HCT116 (cell line): ENCODE measurements around the gene GAREM2. TPM values are rescaled to one million over a fixed set of nuclear protein-coding genes. Genes with fewer than 3 reads are reported as not detected.

Experiments
- ATAC-seq: fragments of 200-7000 bp; cut with Tn5 transposase; 2 replicates; pipeline ENCODE4 v1.9.1; 2020; ENCODE audit warnings: mild to moderate bottlenecking, moderate library complexity
- BruUV-seq: library from RNA; stranded (reverse); fragments of 400-500 nt; replicated peaks from 2 replicates; lab custom pipeline; 2021; lab: Mats Ljungman, UMichigan
- CTCF ChIA-PET: fragments of 300-600 bp; sonication (Branson Sonifier 250); formaldehyde crosslinking; loops from one replicate; lab custom pipeline; 2021; ENCODE audit warnings: antibody characterized with exemption; lab: Charles Lee
- POLR2A ChIA-PET: fragments of 300-600, 350-600 bp; sonication (Branson Sonifier 250); formaldehyde crosslinking; loops from one replicate; lab custom pipeline; 2021; ENCODE audit warnings: antibody characterized with exemption; lab: Charles Lee
- RAD21 ChIA-PET, 2 experiments: fragments of 300-600 bp; sonication (Branson Sonifier 250); formaldehyde crosslinking; loops; one replicate each; lab custom pipeline; 2023; ENCODE audit warnings: low total read pairs in 2 of 2; ENCODE audit not compliant: uncharacterized antibody in 2 of 2, unreplicated experiment in 2 of 2, low non-redundant PET in 1 of 2; lab: Charles Lee
- DNase-seq: peaks from one replicate; pipeline ENCODE4 v3.0.0-alpha.2; 2010; ENCODE audit warnings: low read depth, low spot score
- H2AFZ ChIP-seq: fragments of 200-600 bp; shearing (Covaris generic), sonication (generic); 2 replicates; pipeline ENCODE4 v1.6.1; 2017; ENCODE audit warnings: low read depth, mixed run types, mixed read lengths, antibody characterized with exemption, low read length; ENCODE audit not compliant: poor library complexity, severe bottlenecking
- H3K27ac ChIP-seq: 2 replicates; pipeline ENCODE4 v1.5.1; 2012; ENCODE audit warnings: low read depth, low read length
- H3K27me3 ChIP-seq: fragments of 200-600 bp; sonication (generic); 2 replicates; pipeline ENCODE4 v1.6.1; 2016; ENCODE audit warnings: mixed run types, low read length, mixed read lengths; ENCODE audit not compliant: insufficient read depth
- H3K36me3 ChIP-seq, 2 experiments: fragments of 200-500 bp in 1 of 2; fragments of 200-600 bp in 1 of 2; sonication (Bioruptor generic) in 1 of 2; sonication (generic) in 1 of 2; 2 replicates each; pipeline versions ENCODE4 v1.5.1 to v1.6.1; 2014 to 2016; ENCODE audit warnings: low read length in 2 of 2, inconsistent platforms in 1 of 2, mixed read lengths in 1 of 2, mixed run types in 1 of 2; ENCODE audit not compliant: insufficient read depth in 2 of 2, control insufficient read depth in 1 of 2
- H3K4me1 ChIP-seq, 2 experiments: fragments of 200-600 bp in 1 of 2; sonication (generic) in 1 of 2; 2 replicates each; pipeline versions ENCODE4 v1.5.1 to v1.6.1; 2012 to 2017; ENCODE audit warnings: low read length in 2 of 2, inconsistent platforms in 1 of 2, mild to moderate bottlenecking in 1 of 2, mixed read lengths in 1 of 2, mixed run types in 1 of 2, moderate library complexity in 1 of 2; ENCODE audit not compliant: insufficient read depth in 2 of 2, control insufficient read depth in 1 of 2
- H3K4me2 ChIP-seq: fragments of 200-600 bp; sonication (generic); 2 replicates; pipeline ENCODE4 v1.6.1; 2017; ENCODE audit warnings: mixed run types, low read length, mixed read lengths
- H3K4me3 ChIP-seq, 2 experiments: fragments of 200-600 bp in 1 of 2; sonication (generic) in 1 of 2; replicated peaks in 1 of 2; 2 replicates each; pipeline ENCODE4 v1.5.1; 2011 to 2016; ENCODE audit warnings: low read length in 2 of 2, control low read depth in 1 of 2, low read depth in 1 of 2, mild to moderate bottlenecking in 1 of 2, mixed read lengths in 1 of 2, mixed run types in 1 of 2
- H3K79me2 ChIP-seq: fragments of 200-600 bp; sonication (generic); 2 replicates; pipeline ENCODE4 v1.6.1; 2017; ENCODE audit warnings: mild to moderate bottlenecking, mixed run types, low read length, moderate library complexity, mixed read lengths; ENCODE audit not compliant: insufficient read depth
- H3K9ac ChIP-seq: fragments of 200-600 bp; sonication (generic); 2 replicates; pipeline ENCODE4 v1.6.1; 2016; ENCODE audit warnings: low read length, mixed read lengths
- H3K9me2 ChIP-seq: fragments of 200-600 bp; sonication (generic), shearing (Covaris generic); 2 replicates; pipeline ENCODE4 v1.6.1; 2017; ENCODE audit warnings: mixed run types, mild to moderate bottlenecking, moderate library complexity; ENCODE audit not compliant: insufficient read depth
- H3K9me3 ChIP-seq, 2 experiments: fragments of 200-500 bp in 1 of 2; fragments of 200-600 bp in 1 of 2; sonication (Bioruptor generic) in 1 of 2; sonication (generic) in 1 of 2; 2 replicates each; pipeline ENCODE4 v1.6.1; 2014 to 2017; ENCODE audit warnings: low read length in 2 of 2, mixed read lengths in 2 of 2, inconsistent platforms in 1 of 2, low read depth in 1 of 2, mild to moderate bottlenecking in 1 of 2, mixed run types in 1 of 2, moderate library complexity in 1 of 2; ENCODE audit not compliant: control insufficient read depth in 1 of 2, insufficient read depth in 1 of 2
- H4K20me1 ChIP-seq: fragments of 200-600 bp; sonication (generic), shearing (Covaris generic); 2 replicates; pipeline ENCODE4 v1.6.1; 2017; ENCODE audit warnings: mixed run types, mild to moderate bottlenecking, moderate library complexity; ENCODE audit not compliant: insufficient read depth
- CBX3 ChIP-seq: IDR thresholded peaks from 2 replicates; pipeline ENCODE4 v1.6.1; 2012; ENCODE audit warnings: low read depth
- ELF1 ChIP-seq: IDR thresholded peaks from 2 replicates; pipeline ENCODE4 v1.6.1; 2012; ENCODE audit warnings: low read depth, borderline replicate concordance
- EZH2 ChIP-seq: fragments of 200-600 bp; sonication (generic); IDR thresholded peaks from 2 replicates; pipeline ENCODE4 v1.6.1; 2017; ENCODE audit warnings: antibody characterized with exemption, mixed run types
- FOSL1 ChIP-seq: IDR thresholded peaks from 2 replicates; pipeline ENCODE4 v1.6.1; 2012; ENCODE audit warnings: low read depth
- POLR2A ChIP-seq: IDR thresholded peaks from 2 replicates; pipeline ENCODE4 v1.7.0; 2011; ENCODE audit warnings: borderline replicate concordance; ENCODE audit not compliant: insufficient read depth, insufficient read length; ENCODE audit errors: extremely low read depth
- SIN3A ChIP-seq: IDR thresholded peaks from 2 replicates; pipeline ENCODE4 v1.6.1; 2012; ENCODE audit warnings: low read depth
- SRF ChIP-seq: IDR thresholded peaks from 2 replicates; pipeline ENCODE4 v1.6.1; 2012; ENCODE audit warnings: low read depth
- intact Hi-C: fragments of 100-400 bp; cut with micrococcal nuclease; formaldehyde crosslinking; loops from 2 replicates; pipeline ENCODE4 v1.10.0; 2022
- total RNA-seq: library from RNA; stranded (reverse); gene quantifications from one replicate; pipeline ENCODE4 v1.2.1, GENCODE V29; 2021; ENCODE audit not compliant: unreplicated experiment
- TF ChIP-seq, protein P1 (sequence below): IDR thresholded peaks from 2 replicates; pipeline ENCODE4 v1.6.1; 2011; ENCODE audit warnings: mild to moderate bottlenecking, low read length, moderate library complexity; ENCODE audit not compliant: insufficient replicate concordance; ENCODE audit errors: extremely low read depth
- TF ChIP-seq, protein P2 (sequence below): IDR thresholded peaks from 2 replicates; pipeline ENCODE4 v1.6.1; 2012

GAREM2 gene
- total RNA-seq, 1 experiment from 2014 or later: 13.3 TPM

GRCh38 chr2:26182441-26182840 lies 9.6 kb downstream of the GAREM2 start:
- Histone ChIP-seq H3K4me3 (no peak overlapping the region), H3K9me3 (no peaks in the 10 kb centered on the region), H3K9ac (no peak overlapping the region), H4K20me1 (no peaks in the 10 kb centered on the region)
- ChIA-PET POLR2A (no interaction called here), RAD21 (no interaction called here)
- no peak for DNase-seq
- intact Hi-C loops: no loop called here
- BruUV-seq: no TSS peak
- no peak for TF ChIP-seq POLR2A
- no peak for TF ChIP-seq FOSL1
- TF ChIP-seq ELF1: no peak
- TF ChIP-seq EZH2: no peak
- TF ChIP-seq, protein P1, sequence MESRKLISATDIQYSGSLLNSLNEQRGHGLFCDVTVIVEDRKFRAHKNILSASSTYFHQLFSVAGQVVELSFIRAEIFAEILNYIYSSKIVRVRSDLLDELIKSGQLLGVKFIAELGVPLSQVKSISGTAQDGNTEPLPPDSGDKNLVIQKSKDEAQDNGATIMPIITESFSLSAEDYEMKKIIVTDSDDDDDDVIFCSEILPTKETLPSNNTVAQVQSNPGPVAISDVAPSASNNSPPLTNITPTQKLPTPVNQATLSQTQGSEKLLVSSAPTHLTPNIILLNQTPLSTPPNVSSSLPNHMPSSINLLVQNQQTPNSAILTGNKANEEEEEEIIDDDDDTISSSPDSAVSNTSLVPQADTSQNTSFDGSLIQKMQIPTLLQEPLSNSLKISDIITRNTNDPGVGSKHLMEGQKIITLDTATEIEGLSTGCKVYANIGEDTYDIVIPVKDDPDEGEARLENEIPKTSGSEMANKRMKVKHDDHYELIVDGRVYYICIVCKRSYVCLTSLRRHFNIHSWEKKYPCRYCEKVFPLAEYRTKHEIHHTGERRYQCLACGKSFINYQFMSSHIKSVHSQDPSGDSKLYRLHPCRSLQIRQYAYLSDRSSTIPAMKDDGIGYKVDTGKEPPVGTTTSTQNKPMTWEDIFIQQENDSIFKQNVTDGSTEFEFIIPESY: no peak
- no peak for TF ChIP-seq CBX3
- TF ChIP-seq, all 23 proteins: peak for 0
- Histone ChIP-seq H3K27me3 (no peaks in the 10 kb centered on the region), H3K36me3 (no peaks in the 10 kb centered on the region), H3K4me1 (peaks cover 0 to 9% of the 10 kb centered on the region in 2 experiments; a peak in 1 of 4 replicates), H2AFZ (no peak overlapping the region), H3K4me2 (no peak overlapping the region), H3K79me2 (no peaks in the 10 kb centered on the region), H3K9me2 (no peaks in the 10 kb centered on the region), H3K27ac (no peak overlapping the region)
- no peak for ATAC-seq
- CTCF ChIA-PET: no interaction called here

- no peak overlapping the region for H3K4me3 ChIP-seq
- intact Hi-C loops: no loop called here
- ChIA-PET CTCF (interaction anchor here (0.6 kb wide), 1 partner anchor 155 kb away, joined by 3 read pairs; no protein-coding TSS in a partner anchor), RAD21 (no interaction called here), POLR2A (no interaction called here)
- TF ChIP-seq POLR2A (no peak), SIN3A (no peak), SRF (no peak)
- TF ChIP-seq, protein P2, sequence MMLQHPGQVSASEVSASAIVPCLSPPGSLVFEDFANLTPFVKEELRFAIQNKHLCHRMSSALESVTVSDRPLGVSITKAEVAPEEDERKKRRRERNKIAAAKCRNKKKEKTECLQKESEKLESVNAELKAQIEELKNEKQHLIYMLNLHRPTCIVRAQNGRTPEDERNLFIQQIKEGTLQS: no peak
- H4K20me1 ChIP-seq: no peaks in the 10 kb centered on the region
- no peaks in the 10 kb centered on the region for H3K9me2 ChIP-seq
- ATAC-seq (no peak), DNase-seq (no peak)
- H3K9me3 ChIP-seq: no peaks in the 10 kb centered on the region
- no peak overlapping the region for H3K27ac ChIP-seq
- BruUV-seq: no TSS peak
- no peak overlapping the region for H3K9ac ChIP-seq
- H3K4me1 ChIP-seq: peaks cover 0 to 9% of the 10 kb centered on the region in 2 experiments; a peak in 1 of 4 replicates
- no peak overlapping the region for H3K4me2 ChIP-seq
- H3K36me3 ChIP-seq: no peaks in the 10 kb centered on the region
- H3K79me2 ChIP-seq: no peaks in the 10 kb centered on the region
- no peak overlapping the region for H2AFZ ChIP-seq
- H3K27me3 ChIP-seq: no peaks in the 10 kb centered on the region
These were observed 10.2 kb downstream of the GAREM2 start for GRCh38 chr2:26182887-26183630.
